ENCODE results near the gene KRT82.

The KRT82 gene

GRCh38 chr12:52445876-52446275 lies 39.7 kb upstream of the KRT82 start:
- TF ChIP-seq ZFX (IDR thresholded peaks at IDR 0.05; ENCODE audit: borderline replicate concordance): no peak
- no peak for TF ChIP-seq CTCF (IDR thresholded peaks at IDR 0.05)
- no peak overlapping the region for H3K27ac ChIP-seq

DNA sequence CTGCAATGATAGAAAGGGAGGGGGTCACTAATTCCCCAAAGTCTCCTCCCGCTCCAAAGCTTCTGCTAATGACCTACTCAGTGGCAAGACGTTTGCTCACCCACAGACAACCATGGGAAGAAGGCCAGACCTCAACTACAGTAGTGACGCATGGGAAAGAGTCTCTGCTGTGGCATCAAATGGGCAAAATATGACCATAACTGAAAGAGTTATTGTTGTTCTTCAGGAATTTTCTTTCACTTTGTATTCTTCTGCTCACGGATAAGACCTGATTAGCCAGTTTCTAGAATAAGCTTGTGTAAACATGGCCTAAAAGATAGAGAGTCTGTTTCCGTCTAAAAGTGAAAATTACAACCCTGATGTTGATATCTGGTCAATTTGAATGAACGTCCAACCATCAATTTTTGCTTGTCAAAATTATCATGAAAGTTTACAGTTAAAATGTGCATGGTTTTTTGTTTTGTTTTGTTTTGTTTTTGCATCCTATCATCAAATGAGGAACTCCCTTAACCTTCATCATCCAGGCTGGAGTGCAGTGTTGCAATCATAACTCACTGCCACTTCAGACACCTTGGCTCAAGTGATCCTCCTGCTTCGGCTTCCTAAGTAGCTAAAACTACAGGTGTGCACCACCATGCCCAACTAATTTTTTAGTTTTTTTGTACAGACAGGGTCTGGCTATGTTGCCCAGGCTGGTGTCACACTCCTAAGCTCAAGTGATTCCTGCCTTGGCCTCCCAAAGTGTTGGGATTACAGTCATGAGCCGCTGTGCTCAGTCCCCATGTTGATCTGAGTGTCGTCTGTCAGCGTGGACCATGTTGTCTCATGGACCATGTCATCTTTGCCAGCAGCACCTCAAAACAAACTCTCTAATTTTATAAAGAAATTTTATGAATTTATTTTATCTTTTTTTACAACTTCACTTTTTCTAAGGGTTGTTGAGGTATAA lies 38.8 kb upstream of the KRT82 start:
- H3K27ac ChIP-seq: no peak overlapping the region

DNA sequence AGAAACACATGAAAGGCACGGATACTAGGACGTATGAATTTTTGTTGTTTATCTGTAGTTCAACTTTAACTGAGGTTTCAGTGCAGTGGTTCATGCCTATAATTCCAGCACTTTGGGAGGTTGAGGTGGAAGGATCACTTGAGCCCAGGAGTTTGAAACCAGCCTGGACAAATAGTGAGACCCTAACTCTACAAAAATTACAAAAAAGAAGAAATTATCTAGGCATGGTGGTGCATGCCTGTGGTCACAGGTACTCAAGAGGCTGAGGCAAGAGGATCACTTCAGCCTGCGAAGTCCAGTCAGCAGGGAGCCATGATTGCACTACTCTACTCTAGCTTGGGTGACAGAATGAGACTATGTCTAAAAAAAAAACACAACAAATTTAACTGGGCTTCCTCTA lies 37.8 kb upstream of the KRT82 start:
- no peak for TF ChIP-seq ZFX (IDR thresholded peaks at IDR 0.05; ENCODE audit: borderline replicate concordance)
- no peak for TF ChIP-seq CTCF (IDR thresholded peaks at IDR 0.05)
- no peak overlapping the region for H3K27ac ChIP-seq

More for the DNA sequence above, 38.8 kb upstream of the KRT82 start:
- TF ChIP-seq CTCF (IDR thresholded peaks at IDR 0.05): no peak
- no peak for TF ChIP-seq ZFX (IDR thresholded peaks at IDR 0.05; ENCODE audit: borderline replicate concordance)

DNA sequence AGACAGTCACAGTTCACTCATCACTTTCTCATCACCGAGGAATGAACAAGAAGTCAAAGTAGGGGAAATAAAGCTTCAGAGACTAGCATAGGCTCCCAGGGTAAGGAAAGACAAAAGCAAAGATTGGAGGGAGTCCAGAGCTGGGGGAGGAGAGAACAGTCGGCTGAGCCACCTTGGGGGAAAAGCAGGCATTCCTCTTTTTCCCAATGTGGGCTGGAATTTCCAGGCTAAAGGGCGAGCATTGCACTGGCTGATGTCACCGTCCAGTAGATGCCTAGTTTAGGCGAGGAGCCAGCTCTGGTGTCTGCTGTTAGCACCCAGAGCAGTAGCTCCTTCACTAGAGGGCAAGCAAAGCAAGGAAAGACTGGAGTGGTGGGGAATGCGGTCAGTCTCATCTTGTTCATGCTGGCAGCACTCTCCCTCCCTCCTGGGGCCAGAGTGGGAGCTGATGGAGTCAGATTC lies 36.5 kb upstream of the KRT82 start:
- no peak overlapping the region for H3K27ac ChIP-seq
- no peak for TF ChIP-seq CTCF (IDR thresholded peaks at IDR 0.05)
- no peak for TF ChIP-seq ZFX (IDR thresholded peaks at IDR 0.05; ENCODE audit: borderline replicate concordance)

GRCh38 chr12:52441320-52441911 lies 35.3 kb upstream of the KRT82 start:
- no peak for TF ChIP-seq ZFX (IDR thresholded peaks at IDR 0.05; ENCODE audit: borderline replicate concordance)
- no peak for TF ChIP-seq CTCF (IDR thresholded peaks at IDR 0.05)
- no peak overlapping the region for H3K27ac ChIP-seq

GRCh38 chr12:52440821-52441319 lies 34.7 kb upstream of the KRT82 start:
- TF ChIP-seq ZFX (IDR thresholded peaks at IDR 0.05; ENCODE audit: borderline replicate concordance): no peak
- TF ChIP-seq CTCF (IDR thresholded peaks at IDR 0.05): no peak
- no peak overlapping the region for H3K27ac ChIP-seq

DNA sequence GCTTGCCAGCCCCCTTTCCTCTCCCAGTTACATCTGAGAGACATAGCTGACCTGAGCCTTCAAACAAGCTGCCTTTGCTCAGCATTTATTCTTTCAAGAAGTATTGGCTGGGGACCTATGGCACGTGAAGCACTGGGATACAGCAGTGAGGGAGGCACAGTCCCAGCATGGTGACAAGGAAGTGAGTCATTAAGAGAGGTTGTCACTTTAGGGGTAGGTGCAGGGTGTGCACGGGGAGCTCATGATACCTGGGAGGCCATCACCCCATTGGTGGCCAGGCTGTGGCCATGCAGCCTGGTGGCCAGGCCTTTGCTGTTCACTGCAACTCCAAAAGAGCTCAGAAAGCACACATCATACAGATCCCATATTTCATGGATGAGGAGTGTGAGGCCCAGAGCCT lies 33.7 kb upstream of the KRT82 start:
- no peak overlapping the region for H3K27ac ChIP-seq
- TF ChIP-seq CTCF (IDR thresholded peaks at IDR 0.05): no peak

Data from 22Rv1 (cell line).